ENCODE data around the gene CLDN2.

The CLDN2 gene

DNA sequence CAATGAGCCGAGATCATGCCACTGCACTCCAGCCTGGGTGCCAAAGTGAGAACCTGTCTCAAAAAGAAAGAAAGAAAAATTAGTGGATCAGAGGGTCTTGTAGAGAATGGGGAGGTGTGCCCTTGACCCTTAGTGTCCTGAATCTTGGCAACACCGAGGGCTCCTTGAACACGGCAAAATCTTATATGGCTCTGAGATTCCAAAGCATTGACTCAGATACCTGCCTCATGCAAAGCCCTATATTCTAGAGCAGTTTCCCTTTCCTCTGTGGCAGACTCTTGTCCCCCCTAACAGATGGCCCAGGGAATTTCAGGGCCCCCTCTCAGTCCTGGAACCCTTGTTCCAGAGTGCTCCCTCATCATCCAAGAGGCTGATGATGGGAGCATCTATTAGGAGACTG lies 6.8 kb downstream of the CLDN2 start:
- no peak for DNase-seq

GRCh38 chrX:106927700-106928099 lies 7.5 kb downstream of the CLDN2 start:
- DNase-seq = no peak

GRCh38 chrX:106928227-106928626 lies 8.0 kb downstream of the CLDN2 start:
- DNase-seq = no peak

DNA sequence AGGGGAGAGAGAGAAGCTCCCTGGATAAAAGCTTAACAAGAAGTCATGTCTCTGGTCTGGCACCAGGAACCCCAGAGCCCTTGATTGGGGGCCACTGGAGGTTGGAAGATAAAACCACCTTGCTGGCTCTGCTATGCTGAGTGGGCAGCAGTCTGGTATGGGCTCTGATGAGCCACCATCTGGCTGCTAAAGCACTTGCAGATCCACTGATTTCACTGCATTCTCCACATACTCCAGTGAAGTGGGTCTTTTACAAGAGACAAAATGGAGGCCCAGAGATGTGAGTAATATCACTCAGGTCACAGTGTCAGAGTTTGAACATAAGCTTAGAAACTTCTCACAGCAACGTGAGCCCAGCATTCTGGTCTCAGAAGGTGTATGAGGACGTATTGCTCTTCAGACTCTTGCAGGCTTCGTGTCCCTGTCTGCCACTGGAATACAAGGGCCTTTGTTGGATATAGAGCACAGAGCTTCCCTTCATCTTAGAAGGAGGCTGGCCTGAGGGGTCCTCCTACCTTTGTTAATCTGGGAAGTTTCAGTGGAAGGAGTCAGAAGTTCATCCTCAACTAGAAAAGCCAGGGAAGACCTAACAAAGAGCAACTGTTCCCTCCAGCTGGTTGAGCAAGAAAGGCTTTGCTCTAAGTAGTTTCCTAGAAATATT lies 11.8 kb downstream of the CLDN2 start:
- no peak for DNase-seq

GRCh38 chrX:106932492-106932923 lies 12.3 kb downstream of the CLDN2 start:
- no peak for DNase-seq

- no peak for DNase-seq
Observed at GRCh38 chrX:106932960-106933537, 12.8 kb downstream of the CLDN2 start.

- DNase-seq = no peak
Observed at GRCh38 chrX:106933538-106933961, 13.3 kb downstream of the CLDN2 start.

- no peak for DNase-seq
Observed at GRCh38 chrX:106935175-106935574, 15.0 kb downstream of the CLDN2 start.

GRCh38 chrX:106936246-106936645 lies 16.0 kb downstream of the CLDN2 start:
- DNase-seq = no peak

- no peak for DNase-seq
Observed at GRCh38 chrX:106939566-106939965, 19.4 kb downstream of the CLDN2 start.

DNA sequence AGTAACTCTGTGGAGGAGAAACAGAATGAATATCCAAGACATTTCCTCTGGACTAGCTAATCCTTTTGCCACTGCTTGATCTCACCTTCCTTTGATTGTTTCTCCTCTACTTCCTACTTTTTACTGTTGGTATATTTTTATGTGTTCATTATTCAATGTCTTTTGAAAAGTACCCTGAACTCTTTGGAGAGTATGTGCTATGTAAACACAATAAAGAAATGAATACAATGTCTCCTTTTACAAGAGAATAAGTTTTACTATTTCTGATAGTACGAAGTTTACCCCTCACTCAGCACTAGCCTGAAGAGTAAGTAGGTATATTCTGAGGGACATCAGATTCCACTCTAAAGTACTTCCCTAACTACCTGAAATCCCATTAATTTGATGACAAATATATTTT lies 19.9 kb downstream of the CLDN2 start:
- no peak for DNase-seq

- no peak for DNase-seq
Observed at GRCh38 chrX:106946464-106946863, 26.3 kb downstream of the CLDN2 start.

DNA sequence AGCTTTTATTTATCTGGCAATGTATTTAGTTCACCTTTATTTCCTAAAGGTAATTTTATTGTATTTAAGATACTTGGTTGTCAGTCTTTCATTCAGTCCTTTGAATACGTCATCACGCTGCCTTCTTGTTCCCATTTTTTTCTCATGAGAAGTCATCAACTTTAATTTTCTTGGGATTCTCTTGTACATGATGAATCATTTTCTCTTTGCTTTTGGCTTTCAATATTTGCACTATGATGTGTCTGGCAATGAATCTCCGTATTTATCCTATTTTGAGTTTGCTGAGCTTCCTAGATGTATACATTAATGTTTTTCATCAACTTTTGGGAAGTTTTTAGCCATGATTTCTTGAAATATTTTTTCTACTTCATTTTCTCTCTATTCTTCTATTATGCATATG lies 28.4 kb downstream of the CLDN2 start:
- DNase-seq = no peak

DNA sequence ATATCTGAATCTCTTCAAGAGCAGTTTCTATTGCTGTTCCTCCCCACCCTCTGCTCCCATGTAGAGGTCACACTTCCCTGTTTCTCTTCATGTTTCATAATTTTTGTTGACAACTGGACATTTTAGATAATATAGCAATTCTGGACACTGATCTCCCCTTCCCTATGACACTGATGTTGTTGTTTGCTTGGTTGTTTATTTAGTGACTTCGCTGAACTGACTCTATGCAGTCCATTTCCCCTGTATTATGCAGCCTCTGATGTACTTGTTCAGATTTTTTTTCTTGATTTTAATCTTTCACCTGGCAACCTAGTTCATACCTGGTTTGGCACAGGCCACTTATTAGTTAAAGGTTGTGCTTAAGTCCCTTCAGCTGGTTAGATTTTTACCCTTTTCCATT lies 29.2 kb downstream of the CLDN2 start:
- DNase-seq = no peak

DNA sequence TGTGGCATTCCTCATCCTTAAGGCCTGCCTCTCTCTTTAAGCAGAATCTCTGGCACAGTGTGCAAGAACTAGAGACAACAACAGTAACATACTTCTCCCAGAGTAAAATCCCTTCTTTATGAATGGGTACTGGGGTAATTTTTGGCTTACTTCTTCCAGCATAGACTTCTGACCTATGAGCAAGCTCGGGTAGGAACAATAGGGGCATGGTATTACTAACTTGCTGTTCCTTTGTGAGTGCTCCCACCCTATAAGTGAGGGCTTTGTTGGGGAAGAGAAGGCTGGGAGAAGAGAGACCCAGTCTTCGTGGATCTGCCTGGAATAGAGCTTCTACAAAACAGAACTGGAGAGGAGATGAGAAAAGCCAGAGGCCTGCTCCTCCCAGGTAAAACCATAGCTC lies 30.2 kb downstream of the CLDN2 start:
- DNase-seq = no peak

DNA sequence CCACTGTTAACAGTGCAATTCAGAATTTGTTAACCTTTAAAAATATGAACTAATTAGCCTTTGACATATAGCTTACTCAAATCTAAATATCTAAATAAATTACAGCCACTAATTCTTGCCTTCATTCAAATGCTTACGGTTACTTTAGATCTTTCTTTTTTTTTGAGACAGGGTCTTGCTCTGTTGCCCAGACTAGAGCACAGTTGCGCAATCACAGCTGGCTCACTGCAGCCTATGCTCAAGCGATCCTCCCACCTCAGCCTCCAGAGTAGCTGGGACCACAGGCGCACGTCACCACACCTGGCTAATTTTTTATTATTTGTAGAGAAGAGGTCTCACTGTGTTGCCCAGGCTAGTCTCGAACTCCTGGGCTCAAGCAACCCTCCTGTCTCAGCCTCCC lies 31.0 kb downstream of the CLDN2 start:
- no peak for DNase-seq

GRCh38 chrX:106952089-106952488 lies 31.9 kb downstream of the CLDN2 start:
- no peak for DNase-seq

GRCh38 chrX:106952538-106952937 lies 32.3 kb downstream of the CLDN2 start:
- no peak for DNase-seq

GRCh38 chrX:106952988-106953387 lies 32.8 kb downstream of the CLDN2 start:
- no peak for DNase-seq

GRCh38 chrX:106954041-106954440 lies 33.8 kb downstream of the CLDN2 start:
- DNase-seq = no peak

DNA sequence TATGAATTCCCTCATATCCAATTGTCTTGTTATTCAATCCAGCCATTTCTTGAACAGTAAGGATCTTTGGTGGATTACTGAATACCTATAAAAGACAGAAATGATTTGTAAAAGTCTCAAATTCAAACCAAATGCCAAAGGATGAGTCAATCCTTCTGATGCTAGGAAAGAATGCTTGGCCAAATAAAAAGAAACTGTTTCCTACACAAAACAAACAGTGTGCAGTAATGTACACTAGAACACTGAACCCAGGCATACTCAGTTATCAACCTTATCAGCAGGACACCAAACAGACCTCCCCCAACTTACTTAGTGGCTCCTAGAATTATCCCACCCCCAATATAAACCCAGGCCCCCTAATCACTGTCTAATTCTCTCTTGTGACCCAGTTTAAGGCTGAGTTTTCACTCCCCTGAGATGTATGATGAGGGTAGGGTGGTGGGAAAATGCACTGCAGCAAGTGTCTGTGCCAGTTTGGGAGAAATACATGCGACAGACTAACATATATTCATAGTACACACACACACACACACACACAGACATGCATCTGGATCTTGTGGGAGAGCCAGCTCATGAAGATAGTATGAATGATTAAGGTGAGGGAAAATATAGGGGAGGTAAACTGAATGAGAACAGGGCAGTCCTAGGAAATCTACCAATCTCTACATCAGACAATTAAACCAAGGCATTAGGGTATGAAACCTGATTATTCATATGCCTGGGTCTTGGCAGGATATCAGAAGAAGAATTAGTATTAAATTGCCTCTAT lies 35.0 kb downstream of the CLDN2 start:
- DNase-seq = no peak

GRCh38 chrX:106957856-106958255 lies 37.7 kb downstream of the CLDN2 start:
- no peak for DNase-seq

- no peak for DNase-seq
Observed at GRCh38 chrX:106959901-106960300, 39.7 kb downstream of the CLDN2 start.

DNA sequence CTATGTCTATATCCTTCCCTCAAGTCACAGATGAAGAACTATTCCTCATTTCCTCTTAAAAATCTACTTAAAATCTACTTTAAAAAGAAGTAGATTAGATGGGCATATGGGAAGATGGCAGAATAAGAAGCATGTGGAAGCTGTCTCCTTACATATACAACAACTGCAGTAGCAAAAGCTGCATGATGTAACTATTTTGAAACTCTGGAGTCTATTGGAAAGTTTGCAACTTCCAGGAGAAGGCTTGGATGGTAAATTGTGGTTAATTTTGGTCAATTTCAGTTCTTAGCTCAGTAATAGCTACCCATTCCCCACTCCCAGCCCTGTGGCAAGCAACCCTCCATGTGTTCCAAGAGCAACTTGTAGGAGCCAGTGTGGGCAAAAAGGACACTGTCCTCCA lies 42.9 kb downstream of the CLDN2 start:
- no peak for DNase-seq
